PC-3 (cell line): ENCODE results near the gene PIEZO1. TPM values are rescaled to one million over a fixed set of nuclear protein-coding genes. Genes with fewer than 3 reads are reported as not detected.

Source experiments
- ATAC-seq: fragments of 200-7000 bp; cut with Tn5 transposase; 2 replicates; pipeline ENCODE4 v1.9.1; 2020; ENCODE audit warnings: mild to moderate bottlenecking, moderate library complexity
- BruUV-seq: library from RNA; stranded (reverse); fragments of 400-500 nt; replicated peaks from 2 replicates; lab custom pipeline; 2021; lab: Mats Ljungman, UMichigan
- CTCF ChIA-PET: fragments of 300-600 bp; sonication (Branson Sonifier 250); formaldehyde crosslinking; loops from one replicate; lab custom pipeline; 2022; ENCODE audit warnings: antibody characterized with exemption; lab: Charles Lee
- POLR2A ChIA-PET: fragments of 300-600 bp; sonication (Branson Sonifier 250); formaldehyde crosslinking; loops from one replicate; lab custom pipeline; 2022; ENCODE audit warnings: antibody characterized with exemption; ENCODE audit not compliant: unreplicated experiment; lab: Charles Lee
- DNase-seq: peaks from one replicate; pipeline ENCODE4 v3.0.0-alpha.2; 2015
- H2AFZ ChIP-seq: fragments of 300-600 bp; sonication (generic); 2 replicates; pipeline ENCODE4 v1.6.0; 2016; ENCODE audit warnings: antibody characterized with exemption, low read length
- H3F3A ChIP-seq: fragments of 300-600 bp; sonication (generic); one replicate; pipeline ENCODE4 v1.6.0; 2017; ENCODE audit warnings: antibody characterized with exemption, low read length, control low read depth, mild to moderate bottlenecking; ENCODE audit not compliant: unreplicated experiment
- H3K27ac ChIP-seq: fragments of 300-600 bp; sonication (generic); 2 replicates; pipeline ENCODE4 v1.5.1; 2016; ENCODE audit warnings: mild to moderate bottlenecking, low read length
- H3K27me3 ChIP-seq: fragments of 300-600 bp; sonication (generic); 2 replicates; pipeline ENCODE4 v1.6.1; 2016; ENCODE audit warnings: low read length, mixed read lengths
- H3K36me3 ChIP-seq: fragments of 300-600 bp; sonication (generic); 2 replicates; pipeline ENCODE4 v1.6.1; 2016; ENCODE audit warnings: low read depth, mixed run types, low read length, mixed read lengths
- H3K4me1 ChIP-seq: fragments of 300-600 bp; sonication (generic); 2 replicates; pipeline ENCODE4 v1.5.1; 2016; ENCODE audit warnings: low read length; ENCODE audit not compliant: insufficient read depth
- H3K4me2 ChIP-seq: fragments of 300-600 bp; sonication (generic); 2 replicates; pipeline ENCODE4 v1.6.0; 2016; ENCODE audit warnings: low read length
- H3K4me3 ChIP-seq: fragments of 300-600 bp; sonication (generic); 2 replicates; pipeline ENCODE4 v1.5.1; 2016; ENCODE audit warnings: mild to moderate bottlenecking, low read length, mixed read lengths
- H3K79me2 ChIP-seq: fragments of 300-600 bp; sonication (generic); 2 replicates; pipeline ENCODE4 v1.6.1; 2017; ENCODE audit warnings: low read length, mixed read lengths
- H3K9ac ChIP-seq: fragments of 300-600 bp; sonication (generic); 2 replicates; pipeline ENCODE4 v1.6.0; 2016; ENCODE audit warnings: mild to moderate bottlenecking, low read length
- H3K9me2 ChIP-seq: fragments of 300-600 bp; sonication (generic); replicated peaks from 2 replicates; pipeline ENCODE4 v1.6.1; 2016; ENCODE audit warnings: mixed run types, low read length, mixed read lengths
- H3K9me3 ChIP-seq: fragments of 300-600 bp; sonication (generic); 2 replicates; pipeline ENCODE4 v1.6.1; 2016; ENCODE audit warnings: low read length, mixed read lengths
- H4K20me1 ChIP-seq: fragments of 300-600 bp; sonication (generic); 2 replicates; pipeline ENCODE4 v1.6.1; 2016; ENCODE audit warnings: low read length, mixed read lengths
- EZH2 ChIP-seq: fragments of 300-600 bp; sonication (generic); IDR thresholded peaks from one replicate; pipeline ENCODE4 v1.6.1; 2017; ENCODE audit warnings: antibody characterized with exemption, mild to moderate bottlenecking, low read length; ENCODE audit not compliant: unreplicated experiment
- EZH2phosphoT487 ChIP-seq: fragments of 300-600 bp; sonication (generic); IDR thresholded peaks from 2 replicates; pipeline ENCODE4 v1.6.1; 2018; ENCODE audit warnings: mild to moderate bottlenecking, antibody characterized with exemption, low read length, borderline replicate concordance
- intact Hi-C: fragments of 100-400 bp; cut with micrococcal nuclease; formaldehyde crosslinking; loops from 2 replicates; pipeline ENCODE4 v1.9.0; 2023
- total RNA-seq: library from RNA; depleted of rRNA; stranded (reverse); fragments of >200 nt; gene quantifications from 2 replicates; pipeline ENCODE4 v1.2.3, GENCODE V29; 2014
- TF ChIP-seq, protein P1 (sequence below): fragments of 300-600 bp; sonication (generic); conservative IDR thresholded peaks from 2 replicates; pipeline ENCODE4 v1.5.1; 2017; ENCODE audit warnings: antibody characterized with exemption, low read depth, mild to moderate bottlenecking, low read length

The PIEZO1 gene
- total RNA-seq, 1 experiment from 2014 or later, result 180 TPM

DNA sequence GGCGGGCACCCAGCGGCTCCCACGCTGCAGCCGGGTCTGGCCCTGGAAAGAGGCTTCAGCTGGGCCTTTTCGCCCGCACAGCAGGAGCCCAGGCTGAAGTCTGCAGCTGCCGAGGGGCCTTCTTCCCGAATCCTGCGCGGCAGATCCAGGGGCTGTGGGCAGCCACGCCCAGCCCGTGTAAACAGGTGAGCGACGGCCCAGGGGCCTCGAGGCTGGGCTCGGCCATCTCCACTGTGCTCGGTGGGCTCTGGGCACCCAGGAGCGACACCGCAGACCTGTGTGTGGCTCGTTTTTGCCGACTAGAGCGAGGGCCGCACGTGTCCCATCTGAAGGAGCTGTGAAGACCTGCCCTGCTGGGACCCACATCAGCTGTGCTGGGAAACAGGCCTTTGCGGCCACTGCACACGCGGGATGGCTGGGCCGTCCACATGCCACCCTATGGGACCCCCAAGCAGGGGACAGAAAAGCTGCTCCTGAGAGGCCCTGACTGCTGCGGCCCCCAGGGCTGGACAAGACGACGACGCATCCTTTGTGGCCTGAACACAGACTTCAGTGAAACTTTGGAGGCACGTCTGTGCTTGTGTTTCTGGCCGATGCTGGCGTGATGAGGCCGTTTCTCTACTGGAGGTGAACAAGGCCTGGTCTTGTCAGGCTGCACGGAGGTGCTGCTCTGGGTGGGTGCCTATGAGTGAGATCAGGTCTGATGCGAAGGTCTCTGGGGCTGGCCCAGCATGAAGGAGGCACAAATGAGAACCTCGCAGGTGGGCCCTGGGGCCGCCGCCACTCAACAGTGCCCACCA lies 31.9 kb upstream of the PIEZO1 start:
- H4K20me1 ChIP-seq, result no peaks in the 10 kb centered on the region
- no peak for TF ChIP-seq EZH2phosphoT487
- no peak for TF ChIP-seq EZH2
- TF ChIP-seq, protein P1, sequence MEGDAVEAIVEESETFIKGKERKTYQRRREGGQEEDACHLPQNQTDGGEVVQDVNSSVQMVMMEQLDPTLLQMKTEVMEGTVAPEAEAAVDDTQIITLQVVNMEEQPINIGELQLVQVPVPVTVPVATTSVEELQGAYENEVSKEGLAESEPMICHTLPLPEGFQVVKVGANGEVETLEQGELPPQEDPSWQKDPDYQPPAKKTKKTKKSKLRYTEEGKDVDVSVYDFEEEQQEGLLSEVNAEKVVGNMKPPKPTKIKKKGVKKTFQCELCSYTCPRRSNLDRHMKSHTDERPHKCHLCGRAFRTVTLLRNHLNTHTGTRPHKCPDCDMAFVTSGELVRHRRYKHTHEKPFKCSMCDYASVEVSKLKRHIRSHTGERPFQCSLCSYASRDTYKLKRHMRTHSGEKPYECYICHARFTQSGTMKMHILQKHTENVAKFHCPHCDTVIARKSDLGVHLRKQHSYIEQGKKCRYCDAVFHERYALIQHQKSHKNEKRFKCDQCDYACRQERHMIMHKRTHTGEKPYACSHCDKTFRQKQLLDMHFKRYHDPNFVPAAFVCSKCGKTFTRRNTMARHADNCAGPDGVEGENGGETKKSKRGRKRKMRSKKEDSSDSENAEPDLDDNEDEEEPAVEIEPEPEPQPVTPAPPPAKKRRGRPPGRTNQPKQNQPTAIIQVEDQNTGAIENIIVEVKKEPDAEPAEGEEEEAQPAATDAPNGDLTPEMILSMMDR, result no peak
- ATAC-seq, result no peak
- H3K9me2 ChIP-seq, result no peaks in the 10 kb centered on the region
- H3K4me1 ChIP-seq, result no peaks in the 10 kb centered on the region
- ChIA-PET CTCF (no interaction called here), POLR2A (no interaction called here)
- no peak overlapping the region for H3K27ac ChIP-seq
- H3F3A ChIP-seq, result no peaks in the 10 kb centered on the region
- H2AFZ ChIP-seq, result no peak overlapping the region
- DNase-seq, result no peak
- H3K4me2 ChIP-seq, result no peak overlapping the region
- H3K9me3 ChIP-seq, result no peaks in the 10 kb centered on the region
- H3K36me3 ChIP-seq, result no peaks in the 10 kb centered on the region
- no peak overlapping the region for H3K9ac ChIP-seq
- H3K4me3 ChIP-seq, result no peak overlapping the region
- no peaks in the 10 kb centered on the region for H3K79me2 ChIP-seq
- no peaks in the 10 kb centered on the region for H3K27me3 ChIP-seq
- intact Hi-C loops, result loop anchor here (10.0 kb wide), 1 partner anchor 348 kb away; no protein-coding TSS in a partner anchor
- BruUV-seq, result no TSS peak

DNA sequence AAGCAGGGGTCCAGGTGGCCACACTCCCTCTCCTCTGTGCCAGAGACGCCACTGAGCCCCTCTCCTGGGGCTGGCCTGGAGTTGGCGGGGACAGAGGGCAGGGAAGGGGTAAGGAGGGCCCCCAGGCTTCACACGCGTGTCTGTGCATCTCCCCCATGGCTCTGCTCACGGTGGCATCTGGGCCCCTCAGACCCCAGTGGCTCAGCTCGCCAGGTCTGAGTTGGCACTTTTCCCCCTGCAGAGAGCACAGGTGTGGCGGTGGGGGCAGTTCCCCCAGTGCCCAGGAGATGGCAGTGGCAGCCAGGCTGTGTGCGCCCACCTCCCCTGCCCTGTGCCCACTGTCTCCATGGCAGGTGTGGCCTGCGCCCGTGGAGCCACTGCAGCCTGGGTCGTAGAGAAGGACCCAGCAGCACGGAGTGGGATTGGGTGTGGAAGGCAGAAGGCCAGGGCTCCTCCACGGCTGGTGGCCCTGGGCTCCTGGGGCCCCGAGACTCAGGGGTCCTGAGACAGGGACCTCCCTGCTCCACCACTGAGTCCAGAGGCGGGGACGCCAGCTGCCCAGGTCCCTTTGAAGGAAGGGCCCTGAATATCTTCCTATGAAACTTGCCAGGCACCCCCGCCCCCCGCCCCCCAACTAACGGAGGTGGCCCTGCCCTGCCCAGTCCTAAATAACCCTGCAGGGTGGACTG lies 31.0 kb upstream of the PIEZO1 start:
- peaks cover 7% of the 10 kb centered on the region for H3K79me2 ChIP-seq
- POLR2A ChIA-PET, result no interaction called here

More for the DNA sequence above, 31.0 kb upstream of the PIEZO1 start:
- H3K27ac ChIP-seq, result no peak overlapping the region
- no peaks in the 10 kb centered on the region for H3K9me3 ChIP-seq
- H2AFZ ChIP-seq, result no peak overlapping the region
- H3K9ac ChIP-seq, result no peak overlapping the region
- DNase-seq (peak; percentile 58), ATAC-seq (peak; percentile 33)
- BruUV-seq, result no TSS peak
- no peak overlapping the region for H3K4me2 ChIP-seq
- H3K4me1 ChIP-seq, result no peaks in the 10 kb centered on the region
- no peaks in the 10 kb centered on the region for H4K20me1 ChIP-seq
- H3F3A ChIP-seq, result no peaks in the 10 kb centered on the region
- no peak overlapping the region for H3K4me3 ChIP-seq
- TF ChIP-seq, protein P1, result peak; percentile 76
- TF ChIP-seq EZH2, result no peak
- intact Hi-C loops, result loop anchor here (10.0 kb wide), 1 partner anchor 349 kb away; no protein-coding TSS in a partner anchor
- H3K36me3 ChIP-seq, result no peaks in the 10 kb centered on the region
- CTCF ChIA-PET, result no interaction called here
- H3K9me2 ChIP-seq, result no peaks in the 10 kb centered on the region
- no peaks in the 10 kb centered on the region for H3K27me3 ChIP-seq
